Fibroblast of gingiva (primary cell): ENCODE measurements around the gene TMEM132A.

Experiments
- DNase-seq: peaks from one replicate; pipeline ENCODE4 v3.0.0-alpha.2; 2011; ENCODE audit warnings: low read depth

The TMEM132A gene

DNA sequence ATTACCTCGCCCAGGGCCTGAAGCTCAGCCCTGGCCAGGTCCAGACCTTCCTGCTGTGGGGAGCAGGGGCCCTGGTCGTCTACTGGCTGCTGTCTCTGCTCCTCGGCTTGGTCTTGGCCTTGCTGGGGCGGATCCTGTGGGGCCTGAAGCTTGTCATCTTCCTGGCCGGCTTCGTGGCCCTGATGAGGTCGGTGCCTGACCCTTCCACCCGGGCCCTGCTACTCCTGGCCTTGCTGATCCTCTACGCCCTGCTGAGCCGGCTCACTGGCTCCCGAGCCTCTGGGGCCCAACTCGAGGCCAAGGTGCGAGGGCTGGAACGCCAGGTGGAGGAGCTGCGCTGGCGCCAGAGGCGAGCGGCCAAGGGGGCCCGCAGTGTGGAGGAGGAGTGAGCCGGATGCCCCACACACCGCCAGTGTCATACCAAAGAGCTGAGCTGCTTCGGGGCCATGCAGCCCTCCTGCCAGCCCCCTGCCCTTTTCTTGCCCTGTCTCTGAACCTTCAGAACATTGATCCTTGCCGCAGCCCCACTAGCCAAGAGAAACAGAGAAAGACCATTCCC, 2.4 kb upstream of the TMEM132A start:
- DNase-seq, result no peak

DNA sequence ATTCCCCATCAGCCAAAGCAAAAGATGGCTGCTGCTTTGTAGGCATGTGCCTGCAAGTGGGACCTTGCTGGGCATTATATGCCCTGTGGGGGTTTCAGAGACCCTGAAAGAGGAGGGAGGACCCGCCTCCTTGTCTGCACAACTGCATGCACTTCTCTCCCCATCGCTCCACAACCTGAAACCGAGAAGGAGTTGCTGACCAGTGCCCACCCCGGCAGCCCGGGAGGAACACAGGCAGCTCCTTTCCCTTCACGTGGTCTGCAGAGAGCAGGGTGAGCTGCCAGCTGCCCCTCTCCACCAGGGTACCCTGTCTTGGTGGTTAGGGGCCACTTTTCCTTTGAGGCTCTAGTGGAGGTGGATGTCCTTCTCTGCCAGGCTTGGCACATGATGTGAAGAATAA, 1.4 kb upstream of the TMEM132A start:
- DNase-seq, result no peak

DNA sequence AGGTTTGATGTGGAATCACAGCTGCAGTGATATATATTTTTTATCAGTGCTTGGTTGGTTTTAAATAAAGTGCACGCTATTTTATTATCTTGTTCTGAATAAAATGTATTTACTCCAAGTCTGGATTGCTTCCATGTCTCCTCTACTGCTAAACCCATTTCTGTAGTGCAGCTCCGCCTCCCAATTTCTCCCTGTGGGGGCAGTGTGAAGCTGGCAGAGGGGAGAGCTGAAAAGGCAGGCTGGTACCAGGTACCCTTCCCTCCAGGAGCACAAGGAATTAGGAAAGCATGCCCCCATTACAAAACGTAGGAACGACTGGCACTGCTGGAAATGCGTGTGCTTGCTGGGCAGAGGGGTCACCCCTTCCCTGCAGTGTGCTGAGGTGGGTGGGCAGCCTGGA, 934 bp upstream of the TMEM132A start:
- no peak for DNase-seq

DNA sequence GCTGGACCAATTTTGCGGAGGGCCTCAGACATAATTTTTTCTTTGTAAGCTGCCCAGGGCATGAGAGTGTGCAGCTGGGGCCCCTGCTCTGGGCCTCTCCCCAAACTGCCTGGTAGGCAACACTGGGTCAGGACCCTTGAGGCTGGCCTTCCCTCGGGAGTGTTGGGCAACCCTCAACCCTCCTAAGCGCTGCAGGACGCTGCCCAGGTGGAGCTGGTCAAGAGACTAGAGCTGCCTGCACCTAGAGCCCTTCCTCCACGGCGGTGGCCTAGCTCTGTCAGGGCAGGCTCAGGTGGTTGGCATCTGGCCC, 505 bp upstream of the TMEM132A start:
- no peak for DNase-seq

DNA sequence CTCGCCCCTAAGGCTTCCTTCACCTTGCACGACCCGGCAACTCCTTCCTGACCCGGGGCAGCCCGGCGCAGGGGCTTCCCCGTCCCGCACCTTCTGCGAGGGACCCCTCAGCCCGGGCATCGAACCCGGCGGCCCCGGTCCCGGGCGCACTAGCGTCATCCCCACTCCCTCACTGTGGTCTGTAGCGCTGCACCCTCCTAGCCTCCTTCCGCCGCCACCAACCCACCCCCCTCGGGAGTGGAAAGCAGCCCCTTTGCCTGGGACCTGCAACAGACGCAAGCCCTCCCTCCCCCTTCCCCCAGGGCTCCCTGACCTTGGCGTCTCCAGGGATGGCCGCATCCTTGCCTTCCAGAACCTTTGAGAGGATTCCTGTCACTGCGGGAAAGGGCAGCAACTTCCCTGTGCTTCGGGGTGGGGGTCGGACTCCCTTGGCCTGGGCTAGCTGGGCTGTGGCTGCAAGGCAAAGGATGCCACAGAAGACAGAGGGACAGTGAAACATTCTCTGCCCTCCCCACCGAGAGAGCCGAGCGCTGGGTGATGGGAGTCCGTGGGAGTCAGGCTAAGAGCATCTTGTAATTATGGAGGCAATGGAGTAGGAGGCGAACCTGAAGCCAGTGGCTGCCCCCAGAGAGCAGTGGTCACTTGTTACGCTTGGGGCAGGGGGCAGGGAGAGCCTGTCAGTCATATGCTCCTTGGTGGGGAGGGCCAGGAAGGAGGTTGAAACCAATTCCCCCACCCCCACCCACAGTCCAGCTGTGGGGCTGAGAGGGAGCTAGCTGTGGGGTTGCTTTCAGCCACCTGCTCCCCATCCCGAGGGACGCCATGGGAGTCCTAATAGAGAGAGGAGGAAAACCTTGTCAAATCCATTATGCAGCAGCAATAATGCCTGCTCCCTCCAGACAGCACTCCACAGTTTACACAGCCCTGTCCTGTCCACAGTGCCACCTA, 920 bp downstream of the TMEM132A start:
- DNase-seq, result no peak

DNA sequence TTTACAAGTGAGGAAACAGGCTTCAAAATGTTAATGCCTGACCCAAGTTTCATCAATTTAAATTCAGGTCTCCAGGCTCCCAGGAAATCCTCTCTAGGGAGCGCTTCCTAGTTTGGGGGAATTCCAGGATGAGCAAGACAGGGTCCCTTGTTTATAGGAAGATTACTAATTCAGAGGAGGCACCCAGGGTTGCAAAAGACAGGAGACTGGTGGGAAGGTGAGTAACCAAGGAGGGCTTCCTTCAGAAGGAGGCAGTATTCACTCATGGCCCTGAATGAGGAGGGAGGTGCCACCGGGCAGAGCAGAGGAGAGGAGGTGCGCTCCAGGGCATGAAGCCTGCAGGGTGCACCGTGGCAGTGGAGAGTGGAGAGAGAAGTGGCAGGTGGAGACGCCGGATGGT, 1.6 kb downstream of the TMEM132A start:
- DNase-seq, result no peak

DNA sequence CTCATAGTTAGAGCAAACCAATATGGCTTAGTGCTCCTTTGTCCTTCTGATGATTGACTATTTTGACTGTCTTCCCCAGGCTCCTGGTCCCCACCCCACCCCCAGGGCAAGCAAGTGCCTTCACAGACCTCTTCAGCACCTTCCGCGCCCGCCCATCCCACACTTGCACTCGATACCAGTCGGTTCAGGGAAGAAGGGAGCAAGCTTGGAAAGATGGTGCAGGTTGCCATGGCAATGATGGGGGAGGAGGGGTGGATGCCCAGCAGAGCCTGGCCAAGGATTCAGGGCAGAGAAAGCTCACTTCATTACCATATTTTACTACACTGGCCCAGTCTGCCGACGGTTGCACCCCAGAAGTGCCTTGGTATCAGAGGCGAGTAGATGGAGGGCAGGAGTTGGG, 2.2 kb downstream of the TMEM132A start:
- DNase-seq, result no peak

DNA sequence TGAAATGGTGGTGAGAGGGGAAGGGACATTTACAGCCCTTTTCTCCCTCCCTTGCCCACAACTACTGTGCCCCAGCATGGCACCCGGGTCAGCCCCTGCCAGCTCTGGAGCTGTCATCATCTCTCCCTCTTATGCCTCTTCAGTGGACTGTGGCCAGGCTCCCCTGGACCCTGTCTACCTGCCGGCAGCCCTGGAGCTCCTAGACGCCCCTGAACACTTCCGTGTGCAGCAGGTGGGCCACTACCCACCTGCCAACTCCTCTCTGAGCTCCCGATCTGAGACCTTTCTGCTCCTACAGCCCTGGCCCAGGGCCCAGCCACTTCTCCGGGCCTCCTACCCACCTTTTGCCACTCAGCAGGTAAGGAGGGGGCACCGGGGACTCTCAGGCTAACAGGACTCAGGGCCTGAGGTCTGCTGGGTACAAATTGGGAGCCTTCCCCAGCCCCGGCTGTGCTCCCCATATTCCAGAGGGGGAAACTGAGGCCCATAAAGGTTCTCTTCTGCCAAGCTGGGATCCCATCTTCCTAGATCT, 2.9 kb downstream of the TMEM132A start:
- DNase-seq, result no peak

DNA sequence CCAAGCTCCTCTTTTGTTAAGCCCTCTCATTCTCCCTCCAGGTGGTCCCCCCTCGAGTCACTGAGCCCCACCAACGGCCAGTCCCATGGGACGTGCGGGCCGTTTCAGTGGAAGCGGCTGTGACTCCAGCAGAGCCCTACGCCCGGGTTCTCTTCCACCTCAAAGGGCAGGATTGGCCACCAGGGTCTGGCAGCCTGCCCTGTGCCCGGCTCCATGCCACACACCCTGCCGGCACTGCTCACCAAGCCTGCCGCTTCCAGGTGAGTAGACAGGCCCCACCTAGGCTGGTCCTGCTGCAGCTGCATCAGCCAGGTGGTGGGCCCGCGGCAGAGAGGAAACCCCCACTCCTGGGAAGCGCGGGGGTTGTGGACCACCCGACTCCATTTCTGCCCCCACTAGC, 3.3 kb downstream of the TMEM132A start:
- DNase-seq, result no peak

DNA sequence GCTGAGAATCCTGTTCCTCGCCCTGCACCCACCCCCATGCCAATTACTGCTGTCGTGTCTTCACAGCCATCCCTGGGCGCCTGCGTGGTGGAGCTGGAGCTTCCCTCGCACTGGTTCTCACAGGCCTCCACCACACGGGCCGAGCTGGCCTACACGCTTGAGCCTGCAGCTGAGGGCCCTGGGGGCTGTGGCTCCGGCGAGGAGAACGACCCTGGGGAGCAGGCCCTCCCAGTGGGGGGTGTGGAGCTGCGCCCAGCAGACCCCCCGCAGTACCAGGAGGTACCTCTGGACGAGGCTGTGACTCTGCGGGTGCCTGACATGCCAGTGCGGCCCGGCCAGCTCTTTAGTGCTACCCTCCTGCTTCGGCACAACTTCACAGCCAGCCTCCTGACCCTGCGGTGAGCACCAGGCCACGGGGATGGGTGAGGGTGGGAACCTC, 4.3 kb downstream of the TMEM132A start:
- DNase-seq, result no peak

DNA sequence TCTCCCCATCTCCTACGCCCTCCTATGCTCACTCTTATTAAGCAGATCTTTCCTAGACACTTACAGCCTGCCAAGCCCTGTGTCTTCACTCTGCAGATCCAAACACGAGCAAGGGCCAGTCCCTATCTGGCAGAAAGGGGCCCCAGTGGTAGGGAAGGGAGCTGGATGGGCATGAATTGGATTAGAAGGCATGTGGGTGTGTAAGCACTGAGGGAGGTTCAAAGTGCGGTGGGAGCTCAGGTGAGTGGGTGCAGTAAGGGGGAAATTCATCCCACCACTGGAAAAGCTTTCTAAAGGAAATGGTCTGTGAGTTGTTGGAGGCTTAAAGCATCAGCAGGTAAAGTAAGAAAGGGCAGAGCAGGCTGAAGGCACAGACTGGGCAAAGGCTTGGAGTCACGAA, 5.5 kb downstream of the TMEM132A start:
- no peak for DNase-seq

DNA sequence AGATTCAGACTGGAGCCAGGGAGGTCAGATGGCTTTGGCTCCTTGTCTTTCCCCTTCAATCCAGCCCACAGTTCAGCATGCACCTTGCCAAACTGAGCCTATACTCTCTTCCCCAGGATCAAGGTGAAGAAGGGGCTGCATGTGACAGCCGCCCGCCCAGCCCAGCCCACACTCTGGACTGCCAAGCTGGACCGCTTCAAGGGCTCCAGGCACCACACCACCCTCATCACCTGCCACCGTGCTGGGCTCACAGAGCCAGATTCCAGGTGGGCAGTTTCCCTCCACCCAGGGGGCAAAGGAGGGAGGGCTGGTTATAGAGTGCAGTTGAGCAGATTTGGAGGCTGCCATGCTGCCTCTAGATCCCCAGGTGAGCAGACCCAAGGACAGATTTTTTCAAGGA, 6.1 kb downstream of the TMEM132A start:
- DNase-seq, result no peak

DNA sequence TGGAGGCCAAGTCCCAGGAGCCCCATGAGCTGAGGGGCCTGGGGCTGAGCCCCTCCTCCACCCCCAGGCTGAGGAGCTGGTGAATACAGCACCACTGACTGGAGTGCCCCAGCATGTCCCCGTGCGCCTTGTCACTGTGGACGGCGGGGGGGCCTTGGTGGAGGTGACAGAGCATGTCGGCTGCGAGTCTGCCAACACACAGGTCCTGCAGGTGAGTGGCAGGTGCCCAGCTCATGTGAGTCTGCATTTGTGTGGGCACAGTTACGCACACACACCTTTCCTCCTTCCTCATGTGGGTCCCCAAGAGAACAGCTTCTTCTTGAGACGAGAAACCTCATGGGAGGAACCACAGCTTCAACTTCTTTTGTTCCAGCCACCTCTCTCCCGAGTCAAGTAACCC, 7.7 kb downstream of the TMEM132A start:
- DNase-seq, result no peak

DNA sequence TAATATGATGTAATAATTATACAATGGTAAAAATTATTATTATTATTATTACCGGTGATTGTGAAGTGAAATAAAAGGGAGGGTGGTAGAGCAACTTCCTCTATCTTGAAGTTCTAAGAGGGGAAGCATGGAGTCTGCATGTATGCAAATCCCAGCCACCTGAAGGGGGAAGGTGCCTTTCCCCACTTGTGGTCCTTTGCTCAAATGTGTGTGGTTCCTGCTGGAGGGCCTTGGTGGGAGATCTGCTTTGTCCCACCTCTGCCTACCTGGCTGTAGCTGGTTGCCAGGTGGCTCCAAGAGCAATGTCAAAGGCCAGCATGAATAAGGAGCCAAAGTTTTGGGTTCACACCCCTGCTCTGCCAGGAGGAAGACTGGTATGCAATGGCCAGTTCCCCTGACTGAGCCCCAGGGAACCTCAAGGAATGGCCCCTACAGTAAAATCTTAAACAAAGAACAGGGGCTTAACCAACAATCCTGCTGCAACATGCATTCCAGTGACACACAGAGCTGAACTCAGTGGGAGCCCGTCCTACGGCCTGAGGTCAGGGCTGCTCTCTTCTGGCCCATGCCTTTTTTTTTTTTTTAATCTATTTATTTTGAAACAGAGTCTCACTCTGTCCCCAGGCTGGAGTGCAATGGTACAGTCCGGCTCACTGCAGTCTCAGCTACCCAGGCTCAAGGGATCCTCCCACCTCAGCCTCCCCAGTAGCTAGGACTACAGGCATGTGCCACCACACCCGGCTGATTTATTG, 8.5 kb downstream of the TMEM132A start:
- DNase-seq, result no peak

DNA sequence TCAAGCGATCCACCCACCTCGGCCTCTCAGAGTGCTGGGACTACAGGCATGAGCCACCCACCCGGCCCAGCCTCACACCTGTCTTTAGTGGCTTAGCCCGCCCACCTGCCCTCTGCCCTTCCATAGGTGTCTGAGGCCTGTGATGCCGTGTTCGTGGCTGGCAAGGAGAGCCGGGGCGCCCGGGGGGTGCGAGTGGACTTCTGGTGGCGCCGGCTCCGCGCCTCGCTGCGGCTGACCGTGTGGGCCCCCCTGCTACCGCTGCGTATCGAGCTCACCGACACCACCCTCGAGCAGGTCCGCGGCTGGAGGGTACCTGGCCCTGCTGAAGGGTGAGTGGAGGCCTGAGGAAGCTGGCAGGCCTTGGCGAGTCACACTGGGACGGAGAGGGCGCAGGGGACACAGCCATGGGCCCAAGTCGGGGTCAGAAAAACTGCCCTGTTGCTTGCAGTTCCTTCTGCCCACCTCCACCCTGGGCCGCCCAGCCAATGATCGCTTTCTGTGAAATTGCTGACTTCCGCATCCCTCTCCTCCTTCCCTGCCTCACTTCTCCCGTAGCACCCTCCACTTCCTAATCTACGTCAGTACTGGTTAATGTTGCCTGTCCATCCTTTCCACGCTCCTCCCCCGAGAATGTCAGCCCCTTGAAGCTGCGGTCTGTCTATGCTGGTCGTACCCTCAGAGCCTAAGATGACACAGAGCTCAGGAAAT, 9.3 kb downstream of the TMEM132A start:
- no peak for DNase-seq

DNA sequence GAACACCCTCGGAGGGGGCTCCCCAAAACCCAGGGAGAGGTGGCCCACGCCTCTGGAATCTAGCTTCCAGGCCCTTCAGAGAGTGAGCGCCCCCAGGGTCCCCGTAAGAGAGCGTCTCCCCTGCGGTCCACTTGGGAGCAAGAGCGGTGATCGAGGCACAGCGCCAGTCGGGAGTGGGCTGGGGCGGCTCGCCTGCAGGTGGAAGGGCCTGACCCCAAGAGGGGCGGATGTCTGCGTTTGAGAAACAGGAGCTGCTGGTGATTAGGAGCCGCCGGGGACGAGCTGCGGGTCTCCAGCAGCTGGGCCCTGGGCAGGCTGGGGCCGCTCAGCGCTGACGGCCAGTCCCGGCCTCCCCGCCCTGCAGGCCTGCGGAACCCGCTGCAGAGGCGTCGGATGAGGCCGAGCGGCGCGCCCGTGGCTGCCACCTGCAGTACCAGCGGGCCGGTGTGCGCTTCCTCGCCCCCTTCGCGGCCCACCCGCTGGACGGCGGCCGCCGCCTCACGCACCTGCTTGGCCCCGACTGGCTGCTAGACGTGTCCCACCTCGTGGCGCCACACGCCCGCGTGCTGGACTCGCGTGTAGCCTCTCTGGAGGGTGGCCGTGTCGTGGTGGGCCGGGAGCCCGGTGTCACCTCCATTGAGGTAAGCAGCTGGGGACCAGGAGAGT, 10.0 kb downstream of the TMEM132A start:
- DNase-seq, result no peak

DNA sequence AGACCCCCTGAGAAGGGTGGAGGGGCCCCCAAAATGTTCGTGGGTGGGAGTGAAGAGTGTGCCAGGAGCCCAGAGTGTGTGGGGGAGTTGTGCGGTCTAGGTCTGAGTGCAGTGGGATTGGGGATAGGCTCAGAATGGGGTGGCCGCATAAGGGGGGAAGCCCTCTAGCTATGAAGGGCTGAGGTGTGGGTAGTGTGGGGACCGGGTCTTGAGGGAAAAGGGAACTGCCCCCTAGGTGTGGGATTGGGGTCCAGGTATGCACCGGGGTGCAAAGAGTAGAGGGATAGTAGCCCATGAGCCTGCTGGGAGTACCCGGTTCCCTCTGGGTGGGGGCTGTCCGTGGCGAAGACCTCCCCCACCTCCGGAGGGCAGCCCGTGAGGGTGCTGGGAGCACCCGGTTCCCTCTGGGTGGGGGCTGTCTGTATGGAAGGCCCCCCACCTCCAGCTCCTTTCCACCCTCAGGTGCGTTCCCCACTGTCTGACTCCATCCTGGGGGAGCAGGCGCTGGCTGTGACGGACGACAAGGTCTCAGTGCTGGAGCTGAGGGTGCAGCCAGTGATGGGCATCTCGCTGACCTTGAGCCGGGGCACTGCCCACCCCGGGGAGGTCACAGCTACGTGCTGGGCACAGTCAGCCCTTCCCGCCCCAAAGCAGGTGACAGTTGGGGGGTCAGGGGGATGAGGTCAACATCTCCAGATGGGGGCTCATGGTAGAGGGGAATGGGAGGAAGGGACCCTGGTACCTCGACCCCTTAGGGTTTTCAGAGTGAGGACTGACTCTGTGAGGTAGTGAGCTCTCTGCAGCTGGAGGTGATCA, 10.7 kb downstream of the TMEM132A start:
- DNase-seq, result no peak

DNA sequence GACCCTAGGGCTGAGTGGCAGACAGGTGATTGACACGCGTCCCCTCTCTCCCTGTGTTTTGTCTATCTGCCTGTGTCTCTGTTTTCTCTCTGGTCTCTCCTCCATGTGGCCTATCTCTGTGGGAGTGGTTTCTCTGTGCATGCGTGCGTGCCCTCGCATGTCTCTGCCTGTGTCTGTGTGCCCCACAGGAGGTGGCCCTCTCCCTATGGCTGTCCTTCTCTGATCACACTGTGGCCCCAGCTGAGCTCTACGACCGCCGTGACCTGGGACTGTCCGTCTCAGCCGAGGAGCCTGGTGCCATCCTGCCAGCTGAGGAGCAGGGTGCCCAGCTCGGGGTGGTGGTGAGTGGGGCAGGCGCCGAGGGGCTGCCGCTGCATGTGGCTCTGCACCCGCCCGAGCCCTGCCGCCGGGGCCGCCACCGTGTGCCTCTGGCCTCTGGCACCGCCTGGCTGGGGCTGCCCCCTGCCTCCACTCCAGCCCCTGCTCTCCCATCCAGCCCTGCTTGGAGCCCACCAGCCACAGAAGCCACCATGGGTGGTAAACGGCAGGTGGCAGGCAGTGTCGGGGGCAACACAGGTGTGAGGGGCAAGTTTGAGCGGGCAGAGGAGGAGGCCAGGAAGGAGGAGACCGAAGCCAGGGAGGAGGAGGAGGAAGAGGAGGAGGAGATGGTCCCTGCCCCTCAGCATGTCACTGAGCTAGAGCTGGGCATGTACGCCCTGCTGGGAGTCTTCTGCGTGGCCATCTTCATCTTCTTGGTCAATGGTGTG, 11.6 kb downstream of the TMEM132A start:
- DNase-seq, result no peak

DNA sequence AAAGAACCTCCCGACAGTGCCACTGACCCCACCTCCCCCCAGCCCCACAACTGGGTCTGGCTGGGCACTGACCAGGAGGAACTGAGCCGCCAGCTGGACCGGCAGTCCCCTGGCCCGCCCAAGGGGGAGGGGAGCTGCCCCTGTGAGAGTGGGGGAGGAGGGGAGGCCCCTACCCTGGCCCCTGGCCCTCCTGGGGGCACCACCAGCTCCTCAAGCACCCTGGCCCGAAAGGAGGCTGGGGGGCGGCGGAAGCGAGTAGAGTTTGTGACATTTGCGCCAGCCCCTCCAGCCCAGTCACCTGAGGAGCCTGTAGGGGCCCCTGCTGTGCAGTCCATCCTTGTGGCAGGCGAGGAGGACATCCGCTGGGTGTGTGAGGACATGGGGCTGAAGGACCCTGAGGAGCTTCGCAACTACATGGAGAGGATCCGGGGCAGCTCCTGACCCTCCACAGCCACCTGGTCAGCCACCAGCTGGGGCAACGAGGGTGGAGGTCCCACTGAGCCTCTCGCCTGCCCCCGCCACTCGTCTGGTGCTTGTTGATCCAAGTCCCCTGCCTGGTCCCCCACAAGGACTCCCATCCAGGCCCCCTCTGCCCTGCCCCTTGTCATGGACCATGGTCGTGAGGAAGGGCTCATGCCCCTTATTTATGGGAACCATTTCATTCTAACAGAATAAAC, 12.3 kb downstream of the TMEM132A start:
- no peak for DNase-seq

DNA sequence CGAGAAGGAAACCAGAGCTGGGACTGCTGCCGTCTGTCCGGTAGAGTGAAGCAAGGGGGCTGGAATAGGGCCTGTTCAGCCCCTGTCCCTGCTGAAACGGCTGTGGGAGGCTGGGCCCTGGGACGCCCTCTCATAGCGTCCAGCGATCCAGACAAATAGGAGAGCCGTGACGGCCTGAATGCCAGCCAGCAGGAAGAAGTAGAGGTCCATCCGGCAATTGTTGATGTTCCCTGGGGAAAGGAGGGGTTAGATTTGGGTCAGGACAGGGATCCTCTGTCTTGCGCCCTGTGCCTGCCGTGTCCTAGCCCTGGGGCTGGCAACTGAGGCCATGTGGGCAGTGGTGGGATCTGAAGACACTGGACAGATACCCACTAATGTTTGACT, 12.9 kb downstream of the TMEM132A start:
- no peak for DNase-seq
